Kidney (tissue), 14 donors: ENCODE data around the gene BRI3. TPM values are rescaled to one million over a fixed set of nuclear protein-coding genes. Genes with fewer than 3 reads are reported as not detected.

Source experiments
- DNase-seq, 5 donors: peaks; one replicate each; pipeline ENCODE4 v3.0.0-alpha.2; 2013 to 2020
- FAIRE-seq: peaks from 2 replicates; lab custom pipeline; 2012; peaks lifted over from hg19 to GRCh38; lab: Jason Lieb, UNC
- H3K27ac ChIP-seq, 2 donors: one replicate each; pipeline ENCODE4 v1.7.0; 2013; ENCODE audit warnings: low read depth in 2 of 2, low read length in 2 of 2, inconsistent platforms in 1 of 2
- H3K27me3 ChIP-seq: one replicate; pipeline ENCODE4 v1.7.1; 2013; ENCODE audit warnings: low read length, inconsistent platforms; ENCODE audit not compliant: control insufficient read depth, insufficient read depth
- H3K36me3 ChIP-seq, 3 donors: one replicate each; pipeline versions ENCODE4 v1.7.0 to v1.7.1; 2013; ENCODE audit warnings: low read length in 3 of 3, control low read depth in 1 of 3, inconsistent platforms in 1 of 3; ENCODE audit not compliant: insufficient read depth in 3 of 3, control insufficient read depth in 2 of 3
- H3K4me1 ChIP-seq, 3 donors: one replicate each; pipeline versions ENCODE4 v1.7.0 to v1.7.1; 2013; ENCODE audit warnings: low read length in 3 of 3, inconsistent platforms in 1 of 3, low read depth in 1 of 3; ENCODE audit not compliant: control insufficient read depth in 2 of 3, insufficient read depth in 2 of 3
- H3K4me3 ChIP-seq, 3 donors: one replicate each; pipeline versions ENCODE4 v1.7.0 to v1.8.1; 2013; ENCODE audit warnings: low read length in 3 of 3, control low read depth in 1 of 3, inconsistent platforms in 1 of 3
- H3K9ac ChIP-seq, 3 donors: one replicate each; pipeline versions ENCODE4 v1.7.0 to v1.7.1; 2013; ENCODE audit warnings: low read length in 3 of 3, control low read depth in 1 of 3, inconsistent platforms in 1 of 3
- H3K9me3 ChIP-seq, 3 donors: one replicate each; pipeline versions ENCODE4 v1.7.0 to v1.7.1; 2013; ENCODE audit warnings: low read length in 3 of 3, control low read depth in 1 of 3, inconsistent platforms in 1 of 3; ENCODE audit not compliant: control insufficient read depth in 2 of 3, insufficient read depth in 1 of 3
- CTCF ChIP-seq: IDR thresholded peaks from 3 replicates; pipeline ENCODE4 v1.5.1; 2012; ENCODE audit warnings: mild to moderate bottlenecking, moderate library complexity, borderline replicate concordance; ENCODE audit not compliant: insufficient read depth; ENCODE audit errors: extremely low read depth
- intact Hi-C: fragments of 100-400 bp; cut with DNase I; formaldehyde crosslinking; loops from one replicate; pipeline ENCODE4 v1.11.1; 2022
- polyA plus RNA-seq: library from polyadenylated mRNA; stranded (reverse); fragments of 350-450 nt; fragmentation: Illumina TruSeq; extraction: RNeasy Lipid Tissue Mini Kit (QIAGEN cat#74804); gene quantifications from one replicate; pipeline ENCODE4 v1.2.3, GENCODE V29; 2014; ENCODE audit warnings: low read depth, low replicate concordance; ENCODE audit not compliant: insufficient read depth
- total RNA-seq: library from RNA; stranded (reverse); fragmentation: NEBNext Ultra II Directional; extraction: Animal tissue kit (Norgen Biotek cat#: 25700); gene quantifications from one replicate; pipeline ENCODE4 v1.2.1, GENCODE V29; 2021
- donor health status: control.
- donor health status: control.
- donor health status: control.
- donor health status: control.
- donor health status: control.
- donor health status: DM: yes; HTN: yes; CAD: no.
- donor health status: Normal renal cell carcinoma (clear cell type).

Gene BRI3
- total and polyA plus RNA-seq, 2 donors from 2014 or later = 192 to 240 TPM

- no peak for DNase-seq
- no peak for FAIRE-seq
- Histone ChIP-seq H3K9ac (no peak overlapping the region), H3K4me3 (no peak overlapping the region), H3K4me1 (no peaks in the 10 kb centered on the region), H3K27ac (no peak overlapping the region), H3K27me3 (no peaks in the 10 kb centered on the region), H3K36me3 (no peaks in the 10 kb centered on the region), H3K9me3 (no peaks in the 10 kb centered on the region)
- no peak for TF ChIP-seq CTCF
- intact Hi-C loops = no loop called here
These were observed 39.8 kb downstream of the BRI3 start for GRCh38 chr7:98321301-98321700.

- no peaks in the 10 kb centered on the region for H3K36me3 ChIP-seq
These were observed 41.1 kb downstream of the BRI3 start for GRCh38 chr7:98322331-98323270.

GRCh38 chr7:98323597-98324322, 42.3 kb downstream of the BRI3 start:
- Histone ChIP-seq H3K9me3 (no peaks in the 10 kb centered on the region), H3K27me3 (no peaks in the 10 kb centered on the region), H3K27ac (no peak overlapping the region), H3K9ac (no peak overlapping the region), H3K4me1 (no peaks in the 10 kb centered on the region), H3K36me3 (no peaks in the 10 kb centered on the region), H3K4me3 (no peak overlapping the region)
- FAIRE-seq (no peak), DNase-seq (peak in 3 of 5 donors; percentile 43 to 65 (median 54))
- intact Hi-C loops = no loop called here
- no peak for TF ChIP-seq CTCF

More at GRCh38 chr7:98322331-98323270, 41.1 kb downstream of the BRI3 start:
- no peak for TF ChIP-seq CTCF
- intact Hi-C loops = no loop called here
- Histone ChIP-seq H3K4me3 (no peak overlapping the region), H3K9me3 (no peaks in the 10 kb centered on the region), H3K4me1 (no peaks in the 10 kb centered on the region), H3K27me3 (no peaks in the 10 kb centered on the region), H3K27ac (no peak overlapping the region), H3K9ac (no peak overlapping the region)
- DNase-seq (no peak), FAIRE-seq (no peak)
